IPS-18c (cell line): ENCODE measurements around the gene CDKN2AIP.
A peak's percentile ranks its signal among the peaks of the same experiment; 100 is the strongest.

Experiments
- H3K4me3 ChIP-seq: 2 replicates; pipeline ENCODE4 v1.7.0; 2013; ENCODE audit warnings: low read depth, mild to moderate bottlenecking, low read length, moderate library complexity; ENCODE audit not compliant: insufficient read depth
- H3K9me3 ChIP-seq: one replicate; pipeline ENCODE4 v1.6.1; 2013; ENCODE audit warnings: mild to moderate bottlenecking, low read length, moderate library complexity; ENCODE audit not compliant: control insufficient read depth, insufficient read depth

CDKN2AIP gene, protein sequence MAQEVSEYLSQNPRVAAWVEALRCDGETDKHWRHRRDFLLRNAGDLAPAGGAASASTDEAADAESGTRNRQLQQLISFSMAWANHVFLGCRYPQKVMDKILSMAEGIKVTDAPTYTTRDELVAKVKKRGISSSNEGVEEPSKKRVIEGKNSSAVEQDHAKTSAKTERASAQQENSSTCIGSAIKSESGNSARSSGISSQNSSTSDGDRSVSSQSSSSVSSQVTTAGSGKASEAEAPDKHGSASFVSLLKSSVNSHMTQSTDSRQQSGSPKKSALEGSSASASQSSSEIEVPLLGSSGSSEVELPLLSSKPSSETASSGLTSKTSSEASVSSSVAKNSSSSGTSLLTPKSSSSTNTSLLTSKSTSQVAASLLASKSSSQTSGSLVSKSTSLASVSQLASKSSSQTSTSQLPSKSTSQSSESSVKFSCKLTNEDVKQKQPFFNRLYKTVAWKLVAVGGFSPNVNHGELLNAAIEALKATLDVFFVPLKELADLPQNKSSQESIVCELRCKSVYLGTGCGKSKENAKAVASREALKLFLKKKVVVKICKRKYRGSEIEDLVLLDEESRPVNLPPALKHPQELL

DNA sequence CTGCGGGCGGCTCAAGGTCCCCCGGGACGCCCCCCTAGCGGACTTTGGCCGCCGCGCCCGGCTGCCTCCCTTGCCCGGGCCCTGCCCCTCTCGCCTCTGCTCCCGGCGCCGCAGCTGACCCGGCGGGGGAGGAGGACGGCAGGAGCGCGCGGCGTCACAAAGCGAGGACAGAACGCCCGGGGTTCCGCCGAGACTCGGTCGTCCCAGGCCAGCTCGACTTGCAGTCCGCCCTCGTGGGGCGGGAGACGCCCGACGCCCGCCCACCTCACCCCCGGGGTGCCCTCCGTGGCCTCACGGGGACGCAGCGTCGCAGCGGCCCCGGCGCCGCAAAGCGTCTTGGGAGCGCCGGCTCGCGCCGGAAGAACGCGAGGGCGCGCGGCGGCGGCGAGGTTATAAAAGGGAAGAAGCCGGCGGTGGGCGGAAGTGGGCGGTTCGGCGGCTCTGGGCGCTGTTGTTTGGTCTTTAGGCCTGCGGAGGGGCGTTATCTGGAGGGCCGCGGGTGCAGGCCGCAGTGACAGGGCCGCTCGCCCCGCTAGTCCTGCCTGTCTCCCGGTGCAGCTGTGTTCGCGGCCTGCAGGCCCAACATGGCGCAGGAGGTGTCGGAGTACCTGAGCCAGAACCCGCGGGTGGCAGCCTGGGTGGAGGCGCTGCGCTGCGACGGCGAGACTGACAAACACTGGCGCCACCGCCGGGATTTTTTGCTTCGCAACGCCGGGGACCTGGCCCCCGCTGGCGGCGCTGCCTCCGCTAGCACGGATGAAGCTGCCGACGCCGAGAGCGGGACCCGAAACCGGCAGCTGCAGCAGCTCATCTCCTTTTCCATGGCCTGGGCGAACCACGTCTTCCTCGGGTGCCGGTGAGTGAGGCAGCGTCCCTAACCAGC, at the start of gene CDKN2AIP:
Gene CDKN2AIP (plus strand): TSS at position 423 of the 883 bp plus-strand sequence. CDS start 162 bp downstream, at position 585.
- Histone ChIP-seq H3K9me3 (no peaks in the 10 kb centered on the region), H3K4me3 (peak within 1 kb of the TSS; percentile 92)

GRCh38 chr4:183395395-183395794, 49.0 kb upstream of the CDKN2AIP start:
- no peak overlapping the region for H3K4me3 ChIP-seq
- H3K9me3 ChIP-seq: no peaks in the 10 kb centered on the region

DNA sequence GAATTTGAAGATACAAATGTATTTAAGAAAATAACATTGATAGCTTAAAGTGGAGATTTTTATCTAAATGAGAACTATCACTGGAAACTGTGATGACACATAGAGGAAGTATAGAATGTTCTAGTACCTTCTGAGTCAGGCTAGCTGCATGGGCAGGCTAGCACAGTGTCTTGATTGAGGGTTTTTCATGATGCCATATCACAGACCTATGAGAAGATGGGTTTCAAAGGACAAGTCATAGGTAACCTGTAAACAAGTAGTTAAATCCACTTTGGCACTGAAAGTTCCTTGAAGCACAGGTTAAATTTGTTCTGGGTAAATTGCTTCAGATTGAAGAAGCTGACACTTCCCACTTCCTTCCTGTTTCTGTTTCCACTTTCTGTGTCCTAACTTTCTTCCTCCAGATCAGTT, 48.2 kb upstream of the CDKN2AIP start:
- Histone ChIP-seq H3K4me3 (no peak overlapping the region), H3K9me3 (no peaks in the 10 kb centered on the region)

DNA sequence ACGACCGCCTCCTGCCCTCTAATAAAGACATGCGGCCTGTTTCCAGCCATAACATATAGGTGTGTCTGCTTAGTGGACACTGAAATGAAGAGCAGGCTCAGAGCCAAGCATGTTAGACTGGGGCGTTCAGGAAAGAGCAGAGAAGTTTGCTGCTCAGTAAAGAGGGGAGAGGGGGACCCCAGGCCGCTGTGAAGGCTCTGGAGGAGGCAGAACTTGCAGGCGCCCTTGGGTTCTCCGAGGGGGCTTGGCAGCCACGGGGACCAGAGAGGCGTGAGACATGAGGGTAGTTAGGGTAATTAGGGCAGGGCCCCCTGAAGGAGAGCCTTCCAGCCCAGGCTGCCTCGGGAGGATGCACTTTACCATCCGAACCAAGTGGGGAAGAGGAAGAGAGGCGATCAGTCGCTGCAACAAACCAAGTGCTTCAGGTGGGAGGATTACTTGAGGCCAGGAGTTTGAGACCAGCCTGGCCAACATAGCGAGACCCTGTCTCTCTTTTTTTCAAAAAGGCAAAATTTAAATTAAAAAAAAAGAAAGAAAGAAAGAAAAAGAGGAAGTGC, 46.6 kb upstream of the CDKN2AIP start:
- peak overlapping the region; percentile 42; the same call in 1 of the 2 replicates for H3K4me3 ChIP-seq
- no peaks in the 10 kb centered on the region for H3K9me3 ChIP-seq

DNA sequence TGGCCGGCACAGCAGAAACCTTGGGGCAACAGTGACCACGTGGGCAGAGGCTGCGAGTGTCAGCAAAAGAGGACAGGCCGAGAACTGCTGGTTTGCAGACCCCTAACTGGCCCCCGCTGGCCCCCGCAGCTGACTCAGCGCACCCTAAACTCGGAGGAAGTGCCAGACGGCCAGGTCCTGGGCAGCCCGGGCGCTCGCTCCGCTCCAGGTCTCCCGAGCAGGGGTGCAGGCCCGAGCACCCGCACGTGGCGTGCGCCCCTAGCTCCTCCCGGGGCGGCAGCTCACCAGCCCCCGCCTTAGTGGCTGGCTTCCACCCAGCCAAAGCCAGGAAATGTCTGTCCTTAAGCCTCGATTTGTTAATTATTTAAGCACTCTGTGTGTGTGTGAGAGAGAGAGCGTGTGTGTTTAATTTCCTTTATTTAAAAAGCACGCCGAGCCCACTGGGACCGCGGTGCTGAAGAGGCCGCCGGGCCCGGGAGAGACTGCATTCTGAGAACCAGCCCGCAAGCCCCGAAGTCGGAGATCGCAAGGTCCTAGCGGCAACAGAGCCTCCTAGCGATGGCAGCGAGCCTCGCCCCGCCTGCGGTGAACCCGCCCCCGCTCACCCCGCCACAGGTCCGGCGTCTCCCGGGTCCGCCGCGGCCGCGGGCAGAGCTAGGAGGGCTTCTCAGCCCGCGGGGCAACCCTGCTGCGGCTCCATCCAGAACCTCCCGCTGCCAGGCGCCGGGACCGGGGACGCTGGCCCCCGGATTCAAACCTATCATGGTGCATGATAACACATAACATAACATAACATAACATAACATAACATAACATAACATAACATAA, 45.9 kb upstream of the CDKN2AIP start:
- H3K9me3 ChIP-seq: no peaks in the 10 kb centered on the region
- H3K4me3 ChIP-seq: peak overlapping the region; percentile 42

DNA sequence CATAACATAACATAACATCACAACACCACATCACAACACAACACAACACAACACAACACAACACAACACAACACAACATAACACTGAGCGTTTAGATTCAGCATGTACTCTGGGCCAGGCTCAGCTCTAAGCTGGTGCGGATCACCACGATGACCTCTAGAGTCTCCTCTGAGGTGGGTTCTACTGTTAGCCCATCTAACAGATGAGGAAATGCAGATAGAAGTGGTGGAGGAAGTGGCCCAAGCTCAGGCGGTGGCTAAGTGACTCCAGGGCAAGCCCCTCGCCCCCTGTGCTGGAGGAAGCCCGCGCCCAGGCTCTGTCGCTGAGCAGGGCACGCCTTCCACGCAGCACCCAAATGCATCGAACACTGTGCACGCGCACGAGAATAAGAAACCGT, 45.3 kb upstream of the CDKN2AIP start:
- H3K4me3 ChIP-seq: peak overlapping the region; percentile 36; the same call in 1 of the 2 replicates

DNA sequence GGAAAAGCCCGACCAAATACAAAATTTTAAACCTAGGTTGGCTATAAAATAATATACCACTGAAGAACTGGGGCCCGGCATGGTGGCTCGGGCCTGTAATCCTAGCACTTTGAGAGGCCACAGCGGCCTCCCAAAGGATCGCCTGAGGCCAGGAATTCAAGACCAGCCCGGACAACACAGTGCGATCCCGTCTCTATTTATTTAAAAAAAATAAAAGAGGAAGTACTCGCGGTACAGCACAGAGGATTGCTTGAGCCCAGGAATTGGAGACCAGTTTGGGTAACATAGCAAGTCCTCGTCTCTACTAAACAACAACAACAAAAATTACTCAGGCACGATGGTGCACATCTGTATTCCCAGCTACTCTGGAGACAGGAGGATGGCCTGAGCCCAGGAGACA, 44.8 kb upstream of the CDKN2AIP start:
- H3K9me3 ChIP-seq: no peaks in the 10 kb centered on the region
- no peak overlapping the region for H3K4me3 ChIP-seq

More for the DNA sequence above, 45.3 kb upstream of the CDKN2AIP start:
- H3K9me3 ChIP-seq: no peaks in the 10 kb centered on the region

DNA sequence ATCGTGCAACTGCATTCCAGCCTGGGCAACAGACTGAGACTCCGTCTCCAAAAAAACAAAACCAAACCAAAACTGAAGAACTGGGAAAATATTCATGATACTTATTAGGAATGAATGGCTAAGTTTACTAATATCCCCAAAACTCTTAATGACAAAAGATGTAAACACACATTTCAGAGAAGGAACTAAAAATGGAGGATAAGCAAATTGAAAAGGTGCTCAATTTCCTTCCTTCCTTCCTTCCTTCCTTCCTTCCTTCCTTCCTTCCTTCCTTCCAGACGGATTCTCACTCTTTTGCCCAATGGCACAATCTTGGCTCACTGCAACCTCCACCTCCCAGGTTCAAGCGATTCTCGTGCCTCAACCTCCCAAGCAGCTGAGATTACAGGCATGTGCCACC, 44.4 kb upstream of the CDKN2AIP start:
- H3K9me3 ChIP-seq: no peaks in the 10 kb centered on the region

DNA sequence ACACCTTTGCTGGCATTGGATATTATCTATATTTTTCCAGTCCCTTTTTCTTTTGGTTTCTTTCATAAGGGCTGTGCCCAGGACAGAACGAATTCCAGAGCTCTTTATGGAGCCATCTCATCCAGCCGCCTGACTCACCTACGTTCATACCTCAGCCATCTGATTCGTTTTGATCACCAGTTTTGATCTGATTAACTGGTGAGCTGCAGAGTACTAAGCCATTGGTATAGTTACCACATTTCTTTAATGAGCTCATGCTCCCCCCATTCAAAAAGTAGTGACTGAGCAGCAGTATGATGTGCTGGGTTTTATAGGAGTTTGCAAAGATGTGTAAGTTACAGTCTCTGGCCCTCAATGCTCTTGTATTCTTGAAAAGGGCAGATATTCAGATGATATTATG, 43.0 kb upstream of the CDKN2AIP start:
- Histone ChIP-seq H3K4me3 (no peak overlapping the region), H3K9me3 (no peaks in the 10 kb centered on the region)

More for the DNA sequence above, 44.4 kb upstream of the CDKN2AIP start:
- H3K4me3 ChIP-seq: no peak overlapping the region

DNA sequence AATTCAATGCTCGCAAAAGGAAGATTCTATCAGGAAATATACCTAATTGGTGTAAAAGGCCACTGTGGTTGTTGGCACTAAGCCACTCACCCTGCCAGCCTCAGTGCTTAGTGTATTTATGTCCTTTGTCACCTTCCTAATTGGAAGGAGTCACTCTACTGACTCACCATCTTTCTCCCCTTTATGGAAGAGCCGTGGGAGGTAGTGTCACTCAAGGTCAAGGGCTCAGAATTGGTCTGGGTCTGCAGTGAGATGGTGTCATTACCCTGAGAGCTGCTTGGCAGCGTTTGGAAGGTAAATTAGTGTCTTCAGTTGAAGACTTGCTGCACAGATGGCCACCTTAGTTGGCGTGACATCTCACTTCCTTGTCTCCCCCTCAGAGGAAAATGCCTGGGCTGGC, 41.7 kb upstream of the CDKN2AIP start:
- Histone ChIP-seq H3K4me3 (no peak overlapping the region), H3K9me3 (no peaks in the 10 kb centered on the region)

- H3K9me3 ChIP-seq: no peaks in the 10 kb centered on the region
- H3K4me3 ChIP-seq: no peak overlapping the region
Observed at GRCh38 chr4:183403486-183403885, 41.0 kb upstream of the CDKN2AIP start.

DNA sequence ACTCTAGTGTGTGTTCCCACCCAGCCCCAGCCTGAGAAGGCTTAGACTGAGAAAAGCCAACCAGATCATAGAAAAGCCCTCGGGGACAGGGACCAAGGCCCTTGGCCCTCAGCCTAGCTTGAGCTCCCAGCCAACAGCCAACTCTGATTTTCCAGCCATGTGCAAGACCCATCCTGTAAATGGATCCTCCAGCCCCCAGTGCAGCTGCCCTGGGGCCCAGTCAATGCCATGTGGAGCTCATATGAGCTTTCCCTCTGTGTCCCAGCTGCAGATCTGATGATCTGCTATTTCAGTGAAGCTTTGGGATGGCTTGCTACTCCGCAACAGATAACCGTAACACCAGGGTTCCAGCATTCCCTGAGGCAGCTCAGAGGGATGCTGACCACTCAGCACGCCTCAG, 40.5 kb upstream of the CDKN2AIP start:
- Histone ChIP-seq H3K9me3 (no peaks in the 10 kb centered on the region), H3K4me3 (no peak overlapping the region)

DNA sequence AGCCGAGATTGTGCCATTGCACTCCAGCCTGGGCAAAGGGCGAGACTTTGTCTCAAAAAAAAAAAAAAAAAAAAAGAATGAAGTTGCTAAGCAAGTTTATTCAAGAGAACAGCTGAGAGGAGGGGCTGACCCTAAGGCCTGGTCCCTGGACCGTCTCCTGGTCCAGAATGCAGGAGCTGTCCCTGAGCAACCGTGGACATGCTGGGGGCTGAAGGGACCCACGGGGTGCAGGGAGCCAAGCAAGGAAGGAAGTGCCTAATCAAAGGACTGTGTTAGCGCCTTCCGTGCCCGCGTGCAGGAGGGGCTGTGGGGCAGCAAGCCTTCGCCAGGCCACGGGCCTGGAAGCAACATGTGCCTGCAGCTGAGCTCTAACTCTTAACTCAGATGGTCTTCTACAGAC, 39.1 kb upstream of the CDKN2AIP start:
- Histone ChIP-seq H3K9me3 (no peaks in the 10 kb centered on the region), H3K4me3 (no peak overlapping the region)

DNA sequence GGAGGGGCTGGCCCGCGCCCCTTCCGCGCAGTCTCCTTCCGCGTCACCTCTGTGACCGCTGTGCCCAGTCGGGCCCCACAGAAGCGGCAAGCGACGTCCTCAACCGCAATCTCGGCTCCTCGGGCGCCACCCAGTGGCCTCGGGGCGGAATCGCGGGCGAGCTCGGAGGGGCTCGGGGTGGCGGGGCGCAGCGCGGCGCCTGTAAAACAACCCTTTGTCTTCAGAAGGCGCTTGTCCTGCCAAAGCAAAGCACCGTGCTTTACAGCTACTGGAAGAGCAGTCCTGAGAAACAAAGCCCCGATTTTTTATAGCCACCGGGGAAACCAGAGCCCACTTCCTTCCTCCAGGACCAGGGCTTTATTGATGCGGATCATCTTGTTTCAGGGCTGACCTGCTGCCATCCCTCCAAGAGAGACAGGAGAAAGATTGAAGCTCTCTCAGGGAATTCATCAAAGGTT, 37.3 kb upstream of the CDKN2AIP start:
- Histone ChIP-seq H3K9me3 (no peaks in the 10 kb centered on the region), H3K4me3 (peak overlapping the region; percentile 42; the same call in 1 of the 2 replicates)

DNA sequence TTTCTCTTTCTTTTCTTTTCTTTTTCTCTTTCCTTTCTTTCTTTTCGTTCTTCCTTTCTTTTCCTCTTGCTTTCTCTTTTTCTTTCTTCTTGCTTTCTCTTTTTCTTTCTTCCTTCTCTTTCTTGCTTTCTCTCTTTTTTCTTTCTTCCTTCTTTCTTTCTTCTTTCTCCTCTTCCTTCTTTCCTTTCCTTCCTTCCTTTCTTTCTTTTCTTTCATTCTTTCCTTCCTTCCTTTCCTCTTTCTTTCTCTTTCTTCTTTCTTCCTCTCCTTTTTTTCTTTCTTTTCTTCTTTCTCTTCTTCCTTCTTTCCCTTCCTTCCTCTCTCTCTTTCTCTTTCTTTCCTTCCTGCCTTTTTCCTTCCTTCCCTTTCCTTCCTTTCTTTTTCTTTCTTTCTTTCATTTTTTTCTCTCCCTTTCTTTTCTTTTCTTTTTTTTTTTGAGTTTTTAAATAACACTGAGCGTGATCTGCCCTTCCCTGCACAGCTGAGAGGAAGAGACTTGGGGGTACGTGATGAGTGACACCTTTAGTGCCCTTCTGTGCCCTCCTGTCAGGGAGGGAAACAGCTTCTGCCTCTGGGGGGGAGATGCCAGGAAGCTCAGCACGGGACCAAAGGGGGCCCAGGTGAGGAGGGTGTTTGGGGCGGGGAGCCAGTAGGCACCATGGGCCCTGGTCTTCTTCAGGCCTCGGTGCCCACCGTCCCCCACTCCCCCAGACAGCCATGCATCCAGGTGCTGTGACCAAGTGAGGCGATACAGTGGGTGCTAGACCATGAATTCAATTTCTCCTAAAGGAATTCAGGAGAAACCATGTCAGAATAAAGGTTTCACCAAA, 36.6 kb upstream of the CDKN2AIP start:
- Histone ChIP-seq H3K9me3 (no peaks in the 10 kb centered on the region), H3K4me3 (peak overlapping the region; percentile 42; the same call in 1 of the 2 replicates)

DNA sequence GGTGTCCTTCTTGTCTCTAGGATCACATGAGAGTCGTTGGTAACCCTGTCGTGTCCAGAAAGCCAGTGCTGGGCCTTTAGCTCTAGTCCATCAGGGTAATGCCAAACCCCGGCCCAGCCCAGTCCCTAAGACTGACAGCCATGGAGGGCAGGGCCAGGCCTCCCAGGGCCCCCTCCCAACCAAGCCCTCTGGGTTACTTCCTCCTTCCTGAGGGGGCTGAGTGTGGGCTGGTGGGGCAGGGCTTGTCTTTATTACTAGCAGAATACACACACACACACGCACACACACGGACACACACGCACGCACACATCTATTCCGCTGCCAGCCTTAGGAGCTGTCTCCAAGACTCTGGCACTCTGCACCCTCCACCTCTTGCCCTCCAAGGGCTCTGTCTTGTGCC, 35.6 kb upstream of the CDKN2AIP start:
- Histone ChIP-seq H3K4me3 (no peak overlapping the region), H3K9me3 (no peaks in the 10 kb centered on the region)
